Motor neuron (in vitro differentiated cells): ENCODE data around the gene HDGFL2. TPM values are rescaled to one million over a fixed set of nuclear protein-coding genes. Genes with fewer than 3 reads are reported as not detected.
A peak's percentile ranks its signal among the peaks of the same experiment; 100 is the strongest.

Experiments
- ATAC-seq, 8 experiments: fragments of 200-7000 bp; cut with Tn5 transposase; replicated peaks in 6 of 8; 2 replicates each; pipeline ENCODE4 v1.8.0; 2021; ENCODE audit warnings: mild to moderate bottlenecking in 8 of 8, moderate library complexity in 8 of 8
- H3K27ac ChIP-seq, 2 donors: fragments of 250-450 bp; sonication (Bioruptor Pico); 2 replicates each; pipeline ENCODE4 v1.9.0; 2021; ENCODE audit warnings: antibody characterized with exemption in 2 of 2, mild to moderate bottlenecking in 2 of 2, moderate library complexity in 1 of 2
- H3K4me1 ChIP-seq, 2 donors: fragments of 250-450 bp; sonication (Bioruptor Pico); replicated peaks in 1 of 2; 2 replicates each; pipeline ENCODE4 v1.6.1; 2021; ENCODE audit warnings: antibody characterized with exemption in 2 of 2, mild to moderate bottlenecking in 2 of 2, moderate library complexity in 1 of 2
- H3K4me3 ChIP-seq, 5 donors: fragments of 250-450 bp; sonication (Bioruptor Pico); 2 replicates each; pipeline ENCODE4 v1.9.0; 2021; ENCODE audit warnings: antibody characterized with exemption in 5 of 5, mild to moderate bottlenecking in 5 of 5, moderate library complexity in 4 of 5
- WGBS, 10 experiments: fragments of 450-650 bp; shearing (Covaris generic); methylation state at CpG; one replicate each; pipeline ENCODE4 v1.0.0; 2022; 5-methylcytosine and 5-hydroxymethylcytosine counted together
- in situ Hi-C, 9 experiments: fragments of 400-800 bp; cut with MboI; loops; one replicate each; pipeline ENCODE4 v1.15.0; 2021; ENCODE audit warnings: low sequenced_read_pairs in 9 of 9, low pct_unique_long_range_greater_than_20kb in 2 of 9; ENCODE audit not compliant: unreplicated experiment in 9 of 9
- total RNA-seq, 8 experiments: library from RNA; unstranded; fragments of 300-600 nt; gene quantifications; 2 replicates each; pipeline versions ENCODE4 v1.2.3 to v1.2.4, GENCODE V29; 2022

The HDGFL2 gene
- 10 to 100 TPM; 29.2 to 87.0 (median 59.0) TPM for total RNA-seq

DNA sequence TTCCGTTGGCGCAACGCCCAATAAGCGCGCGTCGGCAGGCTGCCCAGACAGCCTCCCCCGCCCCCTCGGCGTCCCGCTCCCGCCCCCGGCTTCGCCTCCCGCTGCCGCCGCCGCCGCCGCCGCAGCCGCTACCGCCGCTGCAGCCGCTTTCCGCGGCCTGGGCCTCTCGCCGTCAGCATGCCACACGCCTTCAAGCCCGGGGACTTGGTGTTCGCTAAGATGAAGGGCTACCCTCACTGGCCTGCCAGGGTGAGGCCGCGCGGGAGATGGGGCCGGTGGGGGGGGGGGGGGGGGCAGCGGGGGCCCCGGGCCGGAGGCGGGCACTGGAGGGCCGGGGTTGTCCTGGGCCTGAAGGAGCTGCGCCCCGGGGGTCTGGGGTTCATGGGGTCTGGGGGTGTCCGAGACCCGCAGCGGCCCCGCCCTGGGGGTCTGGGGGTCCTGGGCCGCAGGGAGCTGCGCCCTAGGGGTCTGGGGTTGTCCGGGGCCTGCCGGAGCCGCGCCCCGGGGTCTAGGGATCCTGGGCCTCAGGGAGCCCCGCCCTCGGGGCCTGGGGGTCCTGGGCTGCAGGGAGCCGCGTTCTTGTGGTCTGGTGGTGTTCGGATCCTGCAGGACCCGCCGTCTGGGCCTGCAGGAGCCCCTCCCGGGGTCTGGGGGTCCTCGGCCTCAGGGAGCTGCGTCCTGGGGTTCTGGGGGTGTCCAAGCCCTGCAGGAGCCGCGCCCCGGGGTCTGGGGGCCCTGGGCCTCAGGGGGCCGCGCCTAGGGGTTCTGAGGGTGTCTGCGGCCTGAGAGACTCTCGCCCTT lies at the start of gene HDGFL2:
Gene HDGFL2, plus strand, starts transcription at position 124 of the 801 bp plus-strand sequence. Its CDS starts 54 bp downstream, at position 178.
- peaks cover 9 to 12% of the 10 kb centered on the region in 2 donors for H3K4me1 ChIP-seq
- no peak for ATAC-seq
- peak within 1 kb of the TSS; percentile 77 to 82 for H3K27ac ChIP-seq
- H3K4me3 ChIP-seq: peak within 1 kb of the TSS; percentile 48 to 59 (median 52)
- 0% methylated on average over 2 of the region's 71 CpGs; no CpG with 5 or more reads in 9 of the 10 experiments for WGBS, 10 experiments
- in situ Hi-C loops: no loop called here

GRCh38 chr19:4423416-4424126 lies 48.5 kb upstream of the HDGFL2 start:
- no peak for ATAC-seq
- H3K4me1 ChIP-seq: no peaks in the 10 kb centered on the region
- no peak overlapping the region for H3K27ac ChIP-seq
- in situ Hi-C loops: no loop called here
- WGBS, 10 experiments: 92 to 100% (median 97%) methylated on average over 2 to 14 of the region's 16 CpGs
- no peak overlapping the region for H3K4me3 ChIP-seq

GRCh38 chr19:4425537-4425936 lies 46.6 kb upstream of the HDGFL2 start:
- Histone ChIP-seq H3K4me1 (no peaks in the 10 kb centered on the region), H3K4me3 (no peak overlapping the region), H3K27ac (no peak overlapping the region)
- peak in 2 of 8 experiments; percentile 18 to 63 for ATAC-seq
- in situ Hi-C loops: no loop called here
- 25 to 100% (median 90%) methylated on average over 3 to 4 of the region's 6 CpGs; no CpG with 5 or more reads in 1 of the 10 experiments for WGBS, 10 experiments

DNA sequence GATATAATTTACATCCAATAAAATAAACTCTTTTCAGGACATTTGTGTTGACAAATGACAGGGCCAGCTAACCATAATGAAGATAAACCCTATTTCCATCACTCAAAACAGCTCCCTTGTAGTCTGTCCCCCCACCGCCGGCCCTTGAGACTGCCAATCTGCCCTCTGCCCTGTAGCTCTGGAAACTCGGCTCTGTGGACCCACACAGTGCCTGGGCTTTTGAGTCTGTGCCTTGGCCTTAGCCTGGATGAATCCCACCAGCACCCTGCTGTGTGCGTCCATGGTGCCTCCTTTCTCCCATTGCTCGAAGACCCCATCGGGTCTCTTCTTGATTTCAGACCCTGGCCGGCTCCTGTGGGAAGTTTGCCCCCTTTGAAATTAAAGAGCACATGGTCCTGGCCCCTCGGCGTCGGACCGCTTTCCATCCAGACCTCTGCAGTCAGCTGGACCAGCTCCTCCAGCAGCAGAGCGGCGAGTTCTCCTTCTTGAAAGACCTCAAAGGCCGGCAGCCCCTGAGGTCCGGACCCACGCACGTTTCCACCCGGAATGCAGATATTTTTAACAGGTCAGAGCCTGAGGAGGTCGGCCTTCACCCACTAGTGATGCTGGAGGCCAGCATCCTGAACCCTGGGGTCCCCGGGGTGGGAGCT lies 43.6 kb upstream of the HDGFL2 start:
- Histone ChIP-seq H3K4me3 (no peak overlapping the region), H3K27ac (no peak overlapping the region), H3K4me1 (no peaks in the 10 kb centered on the region)
- in situ Hi-C loops: no loop called here
- ATAC-seq: no peak
- WGBS, 10 experiments: 87 to 100% (median 96%) methylated on average over 2 to 12 of the region's 20 CpGs; no CpG with 5 or more reads in 3 of the 10 experiments

- Histone ChIP-seq H3K4me1 (no peaks in the 10 kb centered on the region), H3K4me3 (no peak overlapping the region), H3K27ac (no peak overlapping the region)
- ATAC-seq: no peak
- in situ Hi-C loops: no loop called here
- 80 to 100% (median 100%) methylated on average over 1 to 7 of the region's 16 CpGs; no CpG with 5 or more reads in 7 of the 10 experiments for WGBS, 10 experiments
These were observed 42.8 kb upstream of the HDGFL2 start for GRCh38 chr19:4429256-4429655.

DNA sequence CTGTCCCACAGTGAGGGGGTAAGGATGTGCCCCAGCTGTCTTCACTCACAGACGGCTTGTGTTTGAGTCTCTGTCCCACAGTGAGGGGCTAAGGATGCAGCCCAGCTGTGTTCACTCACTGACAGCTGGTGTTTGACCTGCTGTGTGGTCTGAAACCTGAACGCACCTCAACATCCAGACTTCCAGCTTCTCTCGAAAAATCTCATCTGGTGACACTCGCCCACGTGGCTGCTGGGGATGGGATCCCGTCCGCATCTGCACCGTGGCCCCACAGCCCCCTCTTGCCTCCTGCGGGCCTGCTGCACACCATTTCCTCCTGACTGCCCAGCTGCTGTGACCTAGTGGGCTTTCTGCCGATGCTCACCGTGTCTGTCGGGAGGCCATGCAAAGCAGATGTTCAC lies 42.3 kb upstream of the HDGFL2 start:
- no peaks in the 10 kb centered on the region for H3K4me1 ChIP-seq
- H3K27ac ChIP-seq: no peak overlapping the region
- WGBS, 10 experiments: 86 to 100% (median 100%) methylated on average over 1 to 6 of the region's 12 CpGs; no CpG with 5 or more reads in 4 of the 10 experiments
- no peak for ATAC-seq
- H3K4me3 ChIP-seq: no peak overlapping the region
- in situ Hi-C loops: no loop called here

GRCh38 chr19:4430760-4431159 lies 41.3 kb upstream of the HDGFL2 start:
- 85 to 100% (median 100%) methylated on average over 1 to 8 of the region's 12 CpGs; no CpG with 5 or more reads in 1 of the 10 experiments for WGBS, 10 experiments
- ATAC-seq: no peak
- Histone ChIP-seq H3K4me3 (no peak overlapping the region), H3K27ac (no peak overlapping the region), H3K4me1 (no peaks in the 10 kb centered on the region)
- in situ Hi-C loops: no loop called here

- no peak overlapping the region for H3K27ac ChIP-seq
- ATAC-seq: no peak
- no peaks in the 10 kb centered on the region for H3K4me1 ChIP-seq
- in situ Hi-C loops: no loop called here
- H3K4me3 ChIP-seq: no peak overlapping the region
- 80 to 100% (median 92%) methylated on average over 1 to 7 of the region's 9 CpGs; no CpG with 5 or more reads in 5 of the 10 experiments for WGBS, 10 experiments
These were observed 40.8 kb upstream of the HDGFL2 start for GRCh38 chr19:4431296-4431695.

DNA sequence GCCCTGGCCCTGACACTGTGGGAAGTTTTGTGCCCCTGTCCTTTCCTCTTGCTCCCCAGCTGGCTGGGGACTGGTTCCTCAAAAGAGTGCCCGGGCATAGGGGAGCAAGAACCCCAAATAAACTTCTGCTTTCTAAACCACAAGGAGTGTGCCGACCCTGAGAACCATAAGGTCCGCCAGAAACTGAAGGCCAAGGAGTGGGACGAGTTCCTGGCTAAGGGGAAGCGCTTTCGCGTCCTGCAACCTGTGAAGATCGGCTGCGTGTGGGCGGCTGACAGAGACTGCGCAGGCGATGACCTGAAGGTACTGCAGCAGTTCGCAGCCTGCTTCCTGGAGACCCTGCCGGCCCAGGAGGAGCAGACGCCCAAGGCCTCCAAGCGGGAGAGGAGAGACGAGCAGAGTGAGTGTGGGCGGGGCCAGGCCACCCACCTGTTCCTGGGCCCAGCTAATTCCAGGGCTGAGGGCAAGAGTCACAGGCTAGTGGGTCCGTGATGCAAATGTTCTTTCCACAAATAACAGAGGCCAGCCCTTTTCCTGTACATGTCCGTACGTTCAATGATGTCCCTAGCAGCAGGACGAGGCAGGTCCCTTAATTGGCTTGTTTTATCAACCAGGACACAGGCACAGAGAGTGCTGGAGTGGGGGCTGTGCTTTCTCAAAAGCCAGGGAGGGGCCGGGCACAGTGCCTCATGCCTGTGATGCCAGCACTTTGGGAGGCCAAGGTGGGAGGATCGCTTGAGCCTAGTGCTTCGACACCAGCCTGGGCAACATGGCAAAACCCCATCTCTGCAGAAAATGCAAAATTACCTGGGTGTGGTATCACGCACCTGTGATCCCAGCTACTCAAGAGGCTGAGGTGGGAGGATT lies 40.1 kb upstream of the HDGFL2 start:
- no peak for ATAC-seq
- Histone ChIP-seq H3K4me1 (no peaks in the 10 kb centered on the region), H3K4me3 (no peak overlapping the region), H3K27ac (no peak overlapping the region)
- WGBS, 10 experiments: 85 to 100% (median 90%) methylated on average over 3 to 17 of the region's 26 CpGs; no CpG with 5 or more reads in 2 of the 10 experiments
- in situ Hi-C loops: no loop called here

- H3K4me3 ChIP-seq: no peak overlapping the region
- H3K4me1 ChIP-seq: no peaks in the 10 kb centered on the region
- in situ Hi-C loops: no loop called here
- WGBS, 10 experiments: 80 to 97% (median 93%) methylated on average over 1 to 6 of the region's 28 CpGs; no CpG with 5 or more reads in 7 of the 10 experiments
- no peak overlapping the region for H3K27ac ChIP-seq
- peak in 1 of 8 experiments; percentile 13 for ATAC-seq
These were observed 39.1 kb upstream of the HDGFL2 start for GRCh38 chr19:4432918-4433506.

DNA sequence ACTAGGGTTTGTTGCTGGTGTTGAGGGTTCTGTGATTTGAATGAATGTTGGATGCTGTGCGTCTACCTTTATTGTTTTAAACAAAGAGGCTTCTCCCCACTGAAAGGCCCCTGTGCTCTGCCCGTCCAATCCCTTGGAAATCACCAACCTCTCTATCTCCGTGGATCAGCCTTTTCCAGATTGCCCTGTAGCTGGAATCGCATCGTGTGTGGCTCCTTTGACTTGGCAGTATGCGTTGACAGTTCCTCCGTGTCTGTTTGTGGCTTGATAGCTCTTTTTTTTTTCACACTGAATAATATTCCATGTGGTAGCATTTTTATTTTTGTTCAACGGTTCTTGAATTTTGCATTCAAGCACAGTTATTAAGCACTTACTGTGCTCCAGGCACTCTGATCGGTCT lies 37.7 kb upstream of the HDGFL2 start:
- in situ Hi-C loops: no loop called here
- H3K4me1 ChIP-seq: no peaks in the 10 kb centered on the region
- H3K27ac ChIP-seq: no peak overlapping the region
- H3K4me3 ChIP-seq: no peak overlapping the region
- 73 to 100% (median 90%) methylated on average over 2 to 9 of the region's 9 CpGs; no CpG with 5 or more reads in 2 of the 10 experiments for WGBS, 10 experiments
- ATAC-seq: no peak

DNA sequence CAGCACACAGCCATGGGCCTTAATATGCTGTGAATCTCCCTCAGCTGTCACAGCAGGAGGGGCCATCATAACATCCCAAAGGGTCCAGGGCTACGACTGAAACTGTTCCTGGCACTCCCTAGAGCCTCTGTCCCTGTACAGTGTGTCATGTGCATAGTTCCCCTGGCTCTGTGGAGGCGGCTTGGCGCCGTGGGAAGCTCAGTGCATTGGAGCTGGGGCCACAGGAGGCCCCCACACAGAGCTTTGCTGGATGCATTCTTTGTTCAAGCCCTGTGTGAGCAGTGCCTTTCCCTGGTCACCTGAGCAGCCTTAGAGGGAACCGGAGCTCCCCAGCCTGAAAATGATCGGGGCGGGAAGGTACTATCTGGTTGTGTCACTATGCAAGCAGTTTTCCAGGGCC lies 35.9 kb upstream of the HDGFL2 start:
- Histone ChIP-seq H3K27ac (no peak overlapping the region), H3K4me1 (no peaks in the 10 kb centered on the region), H3K4me3 (no peak overlapping the region)
- ATAC-seq: peak in 2 of 8 experiments; percentile 7 to 10
- 96 to 100% (median 100%) methylated on average over 1 to 4 of the region's 7 CpGs; no CpG with 5 or more reads in 7 of the 10 experiments for WGBS, 10 experiments
- in situ Hi-C loops: no loop called here
